ENCODE measurements around the gene VCY1B.
"Not testable (repeated sequence)": the region's sequence is repeated elsewhere in the genome, so short reads cannot be mapped to it uniquely, and the experiment has no call there.

VCY1B gene

GRCh38 chrY:14055927-14056326 is at the start of gene VCY1B:
Gene VCY1B, plus strand, starts transcription at chrY:14056227. Its CDS starts 63 bp downstream, at chrY:14056290.
- DNase-seq: not testable (repeated sequence)

- not testable (repeated sequence) for DNase-seq
Measured at GRCh38 chrY:14011916-14012315, 44.1 kb upstream of the VCY1B start.

- DNase-seq: not testable (repeated sequence)
Measured at GRCh38 chrY:14030395-14030794, 25.6 kb upstream of the VCY1B start.

- no peak for DNase-seq
Measured at GRCh38 chrY:14085877-14086276, 29.9 kb downstream of the VCY1B start.

Measured in activated CD4-positive, alpha-beta T cell treated with anti-CD3 and anti-CD28 coated beads for 48 hours (primary cell).